GM18519 (cell line): ENCODE data around the gene TSPAN14.

Source experiments
- ATAC-seq: cut with Tn5 transposase; IDR thresholded peaks from one replicate; pipeline ENCODE4 v1.9.1; 2021; ENCODE audit warnings: mild to moderate bottlenecking, moderate library complexity; ENCODE audit not compliant: unreplicated experiment, low FRiP score

The TSPAN14 gene

DNA sequence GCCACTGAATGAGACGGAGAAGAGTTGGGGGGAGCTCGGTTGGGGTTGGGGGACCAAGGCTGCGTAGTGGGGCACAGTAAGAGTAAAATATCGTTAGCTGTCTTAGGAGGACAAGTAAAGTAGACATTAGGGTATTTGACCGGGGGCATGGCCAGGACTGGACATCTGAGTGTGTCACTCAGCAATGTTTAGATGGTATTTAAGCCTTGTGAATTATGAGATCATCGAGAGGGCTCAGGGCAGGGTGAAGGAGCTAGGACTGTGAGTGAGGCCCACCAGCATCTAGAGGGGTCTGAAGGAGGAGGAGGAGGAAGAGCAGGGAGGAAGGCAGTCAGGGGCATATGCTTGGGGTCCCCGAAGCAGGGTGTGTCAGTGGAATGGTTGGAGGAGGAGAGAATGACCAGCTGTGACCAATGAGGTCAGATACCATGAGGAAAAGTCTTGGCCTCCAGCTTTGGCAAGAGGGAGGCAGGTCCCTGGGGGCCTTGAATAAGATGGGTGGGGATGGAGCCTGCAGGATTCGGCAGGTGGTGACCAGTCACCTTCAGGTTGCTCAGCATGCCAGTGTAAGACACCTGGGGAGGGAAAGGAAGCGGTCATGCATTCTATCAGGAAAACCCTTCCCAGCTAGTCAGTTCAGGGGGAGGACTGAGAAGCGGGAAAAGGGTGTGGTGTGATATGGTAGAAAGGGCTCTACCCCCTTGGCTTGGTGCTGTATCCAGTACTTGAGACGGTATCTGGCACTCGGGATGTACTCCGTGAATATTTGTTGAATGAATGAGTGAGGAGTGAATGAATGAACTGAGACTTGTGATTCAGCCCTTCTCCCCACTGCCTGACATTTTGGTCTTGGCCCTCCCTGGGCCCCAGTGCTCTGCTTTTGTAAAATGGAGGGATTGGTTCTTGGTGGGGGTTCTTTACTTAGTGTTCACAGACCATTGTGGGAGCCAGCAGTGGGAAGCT, 48.8 kb downstream of the TSPAN14 start:
- ATAC-seq: no peak

DNA sequence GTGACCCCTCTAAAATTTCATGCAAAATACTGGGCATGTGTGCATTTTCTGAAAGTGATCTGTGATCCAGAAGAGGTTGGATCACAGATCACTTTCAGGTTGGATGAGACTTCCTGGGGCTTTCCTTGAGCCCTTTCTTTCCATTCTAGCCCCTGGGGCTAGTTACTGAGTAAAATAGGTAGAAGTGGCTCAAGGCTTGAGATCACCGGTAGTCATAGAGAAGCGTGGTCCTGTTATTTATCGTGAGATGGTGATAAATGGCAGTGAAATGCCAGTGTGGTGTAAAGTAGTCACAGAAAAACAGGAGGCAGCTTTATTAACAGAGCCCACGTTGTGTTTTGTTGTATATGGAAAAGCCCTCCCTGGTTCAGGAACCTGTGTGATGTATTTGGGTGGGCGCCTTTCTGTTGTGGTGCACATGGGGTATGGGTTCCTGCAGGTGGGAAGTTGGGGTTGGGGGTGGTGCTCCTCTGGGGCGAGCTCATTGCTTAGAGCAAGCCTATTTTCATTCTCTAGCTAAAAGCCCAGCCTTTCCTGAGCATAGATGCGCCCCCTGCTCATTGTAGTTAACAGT, 49.6 kb downstream of the TSPAN14 start:
- ATAC-seq: no peak

DNA sequence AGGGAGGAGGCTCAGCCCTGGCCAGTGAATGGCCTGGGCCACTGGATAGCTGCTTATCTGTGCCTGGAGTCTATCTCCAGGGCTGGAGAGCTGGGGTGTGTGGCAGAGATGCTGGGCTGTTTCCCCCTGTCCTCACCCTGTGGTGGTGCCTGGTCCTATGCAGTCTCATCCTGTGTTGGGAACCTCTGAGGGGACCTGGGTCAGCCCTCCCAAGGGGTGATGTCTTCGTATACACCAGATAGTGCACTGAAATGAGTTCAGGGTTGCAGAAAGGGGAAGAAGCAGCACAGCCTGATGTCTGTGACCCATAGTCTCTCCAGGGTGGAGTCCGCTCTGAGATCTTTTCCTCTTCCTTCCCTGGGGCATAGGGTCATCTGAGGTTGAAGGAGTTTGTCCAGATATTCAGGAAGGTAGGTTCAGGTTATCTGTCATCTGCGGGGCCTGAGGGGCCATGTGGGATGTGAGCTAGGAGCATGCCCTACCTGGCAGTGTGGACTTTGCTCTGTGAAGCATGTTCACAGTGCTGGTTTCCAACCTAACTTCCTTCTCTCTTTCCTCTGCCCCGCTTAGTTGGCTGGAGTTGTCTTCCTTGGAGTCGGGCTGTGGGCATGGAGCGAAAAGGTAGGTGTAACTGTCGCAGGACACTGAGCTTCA, 50.2 kb downstream of the TSPAN14 start:
- no peak for ATAC-seq

DNA sequence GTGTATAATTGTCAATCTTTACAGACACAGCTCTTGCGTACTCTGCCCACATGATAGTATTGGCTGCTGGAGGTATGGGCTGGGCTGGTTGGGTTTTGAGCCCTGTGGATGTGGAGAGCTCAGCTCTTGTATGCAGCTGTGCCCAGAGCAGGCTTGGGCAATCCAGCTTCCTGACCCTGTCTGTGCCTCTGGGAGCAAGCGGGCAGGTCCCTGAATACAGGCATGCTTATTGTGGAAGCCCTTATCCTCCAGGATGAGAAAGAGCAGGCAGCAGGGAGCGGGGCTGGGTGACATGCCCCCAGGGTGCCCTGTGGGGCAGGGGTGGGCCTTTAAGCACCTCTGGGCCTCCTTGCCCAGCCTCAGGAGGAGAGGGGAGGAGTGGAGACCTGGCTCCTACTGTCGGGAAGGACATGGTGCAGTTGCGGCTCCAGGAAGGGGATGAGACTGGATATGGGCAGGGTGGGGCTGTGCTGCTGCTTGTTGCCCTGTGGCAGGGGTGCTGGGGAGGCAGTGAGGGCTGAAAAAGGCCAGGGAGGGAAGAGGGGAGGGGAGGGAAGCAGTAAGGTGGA, 50.9 kb downstream of the TSPAN14 start:
- ATAC-seq: no peak

DNA sequence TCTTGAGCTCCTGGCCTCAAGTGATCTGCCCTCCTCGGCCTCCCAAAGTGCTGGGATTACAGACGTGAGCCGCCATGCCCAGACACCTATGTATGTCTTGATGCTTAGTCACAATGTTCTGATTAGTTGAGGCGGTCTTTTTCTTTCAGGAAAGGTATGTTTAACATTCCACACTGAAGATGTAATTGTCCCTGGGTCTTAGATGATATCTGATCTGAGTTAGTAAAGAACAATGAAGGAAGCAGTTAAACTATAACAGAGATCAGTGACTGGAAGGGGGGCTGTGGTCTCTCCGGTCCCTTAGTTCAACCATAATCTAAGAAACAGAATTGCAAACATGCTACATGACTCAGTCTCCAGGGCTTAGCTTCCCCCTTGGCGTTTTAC, 52.1 kb downstream of the TSPAN14 start:
- ATAC-seq: no peak

DNA sequence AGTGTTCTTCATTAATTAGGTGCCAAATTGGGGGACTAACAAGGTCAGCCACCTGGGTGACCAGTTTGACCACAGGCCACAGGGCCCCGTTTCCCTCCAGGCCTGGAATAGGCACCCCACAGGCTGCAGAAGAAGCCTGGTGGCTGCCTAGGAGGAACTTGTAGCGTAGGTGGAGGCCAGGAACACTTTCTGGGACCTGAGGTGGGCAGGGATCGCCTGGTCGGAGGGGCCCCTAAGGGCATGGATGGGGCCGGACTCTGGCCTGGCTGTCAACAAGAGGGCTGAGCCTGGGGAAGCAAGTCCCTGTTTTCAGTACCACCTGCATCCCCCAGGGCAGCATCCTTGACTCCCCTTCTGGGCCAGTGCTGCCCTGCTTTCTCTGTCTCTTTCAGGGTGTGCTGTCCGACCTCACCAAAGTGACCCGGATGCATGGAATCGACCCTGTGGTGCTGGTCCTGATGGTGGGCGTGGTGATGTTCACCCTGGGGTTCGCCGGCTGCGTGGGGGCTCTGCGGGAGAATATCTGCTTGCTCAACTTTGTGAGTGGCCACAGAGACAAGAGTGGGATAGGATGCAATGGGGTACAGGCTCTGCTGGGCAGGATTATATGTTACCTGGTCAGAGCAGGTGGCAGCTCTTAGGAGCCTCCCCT, 52.9 kb downstream of the TSPAN14 start:
- no peak for ATAC-seq

DNA sequence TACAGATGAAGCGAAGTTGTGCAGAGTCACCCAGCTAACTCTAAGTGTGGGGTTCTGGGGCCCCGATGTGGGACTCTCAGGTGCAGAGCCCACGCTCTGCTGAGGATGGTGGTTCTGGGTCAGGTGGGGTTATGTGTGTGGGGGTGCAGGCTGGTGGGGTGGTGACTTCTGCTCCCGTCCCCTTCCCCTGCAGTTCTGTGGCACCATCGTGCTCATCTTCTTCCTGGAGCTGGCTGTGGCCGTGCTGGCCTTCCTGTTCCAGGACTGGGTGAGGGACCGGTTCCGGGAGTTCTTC, 54.9 kb downstream of the TSPAN14 start:
- no peak for ATAC-seq

DNA sequence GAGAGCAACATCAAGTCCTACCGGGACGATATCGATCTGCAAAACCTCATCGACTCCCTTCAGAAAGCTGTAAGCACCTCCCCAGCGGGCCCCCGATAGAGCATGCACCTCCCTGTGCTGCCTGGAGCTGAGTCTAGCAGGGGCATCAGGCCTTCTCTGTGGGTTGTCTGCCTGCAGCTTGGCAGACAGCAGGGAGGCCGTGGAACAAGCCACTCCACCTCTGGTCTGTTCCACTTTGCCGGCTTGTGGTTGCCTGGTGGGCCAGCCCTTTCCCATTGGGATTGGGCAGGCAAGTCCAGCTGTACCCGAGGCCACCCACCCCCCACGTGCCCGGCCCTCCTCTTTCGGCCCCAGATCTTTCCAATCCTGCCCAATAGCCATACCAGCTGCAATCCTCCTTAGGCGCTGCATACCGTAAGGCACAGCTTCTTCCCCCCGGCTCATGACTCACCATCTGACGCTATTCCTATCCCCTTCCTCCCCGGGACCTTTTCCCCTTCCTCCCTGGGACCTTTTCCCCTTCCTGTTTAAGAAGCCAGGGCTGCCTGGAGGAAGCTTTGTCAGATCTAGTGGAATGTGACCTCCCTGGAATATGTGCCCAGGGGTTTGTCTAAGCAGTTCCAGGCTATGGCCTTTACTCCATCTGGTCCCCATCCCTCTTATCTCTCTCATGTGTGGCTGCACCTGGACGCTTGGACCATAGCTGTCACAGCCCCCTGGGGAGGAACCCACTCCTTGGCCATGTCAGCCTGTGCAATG, 55.5 kb downstream of the TSPAN14 start:
- ATAC-seq: no peak

DNA sequence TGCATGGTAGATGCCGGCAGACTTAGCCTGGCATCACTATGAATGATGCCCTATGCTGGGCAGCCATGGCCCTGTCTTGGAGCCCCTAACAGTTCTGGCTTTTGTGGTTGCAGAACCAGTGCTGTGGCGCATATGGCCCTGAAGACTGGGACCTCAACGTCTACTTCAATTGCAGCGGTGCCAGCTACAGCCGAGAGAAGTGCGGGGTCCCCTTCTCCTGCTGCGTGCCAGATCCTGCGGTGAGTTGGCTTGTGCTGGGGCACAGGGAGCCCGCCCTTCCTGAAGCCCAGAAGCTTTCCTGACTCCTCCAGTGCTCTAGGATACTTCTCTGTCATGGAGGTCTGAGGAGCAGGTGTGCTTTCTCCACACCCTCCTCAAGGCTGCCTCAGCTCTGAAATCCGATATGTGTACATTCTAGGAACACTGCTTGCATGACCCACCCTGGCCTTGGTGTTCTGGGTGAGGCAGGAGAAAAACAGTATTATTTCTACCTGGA, 58.0 kb downstream of the TSPAN14 start:
- no peak for ATAC-seq

DNA sequence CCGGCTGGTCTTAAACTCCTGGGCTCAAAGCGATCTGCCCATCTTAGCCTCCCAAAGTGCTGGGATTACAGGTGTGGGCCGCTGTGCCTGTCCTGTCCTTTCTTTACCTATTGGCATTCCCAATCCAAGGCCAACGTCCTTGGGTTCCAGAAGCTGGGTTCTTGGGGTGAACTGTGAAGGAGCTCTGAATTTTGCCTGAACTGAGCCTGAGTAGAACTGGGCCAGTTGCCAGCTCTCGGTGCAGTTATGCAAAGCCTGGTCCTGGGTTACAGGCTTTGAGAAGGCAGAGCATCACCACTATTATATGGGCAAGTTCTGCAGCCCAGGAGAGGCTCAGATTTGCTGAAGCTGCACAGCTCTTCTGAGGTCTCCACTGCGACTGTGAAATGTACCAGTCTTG, 59.0 kb downstream of the TSPAN14 start:
- ATAC-seq: no peak

DNA sequence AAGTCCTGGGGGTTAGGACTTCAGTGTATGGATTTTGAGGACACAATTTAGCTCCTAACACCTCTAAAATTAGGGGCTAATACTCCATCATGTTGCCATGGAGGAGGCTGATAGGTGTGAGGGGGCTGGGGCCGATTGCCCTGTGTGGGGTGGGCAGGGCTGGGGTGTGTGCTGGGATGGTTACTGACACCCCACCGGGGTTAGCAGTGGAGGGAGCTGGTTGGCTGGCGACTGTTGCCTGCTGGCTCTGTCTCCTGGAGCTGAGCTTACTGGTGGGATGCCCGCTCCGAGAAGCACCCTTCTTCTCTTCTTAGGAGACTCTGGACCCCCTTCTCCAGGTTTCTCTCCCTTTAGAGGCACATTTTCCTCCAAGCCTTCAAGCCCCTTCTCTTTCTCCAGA, 61.4 kb downstream of the TSPAN14 start:
- no peak for ATAC-seq

DNA sequence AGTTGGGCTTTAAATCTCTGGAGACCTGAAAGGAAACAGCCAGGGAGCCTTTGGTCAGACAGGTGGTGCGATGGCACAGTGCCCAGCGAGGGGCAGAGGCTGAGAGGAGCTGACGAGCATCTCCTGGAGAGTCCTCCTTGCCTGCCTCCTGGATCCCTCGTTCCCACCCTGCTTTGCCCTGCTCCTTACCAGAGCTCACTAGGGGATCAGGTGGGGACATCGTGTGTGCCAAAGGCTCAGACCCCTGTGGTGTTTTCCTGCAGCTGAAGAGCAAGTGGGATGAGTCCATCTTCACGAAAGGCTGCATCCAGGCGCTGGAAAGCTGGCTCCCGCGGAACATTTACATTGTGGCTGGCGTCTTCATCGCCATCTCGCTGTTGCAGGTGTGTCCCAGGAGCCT, 61.8 kb downstream of the TSPAN14 start:
- ATAC-seq: no peak

DNA sequence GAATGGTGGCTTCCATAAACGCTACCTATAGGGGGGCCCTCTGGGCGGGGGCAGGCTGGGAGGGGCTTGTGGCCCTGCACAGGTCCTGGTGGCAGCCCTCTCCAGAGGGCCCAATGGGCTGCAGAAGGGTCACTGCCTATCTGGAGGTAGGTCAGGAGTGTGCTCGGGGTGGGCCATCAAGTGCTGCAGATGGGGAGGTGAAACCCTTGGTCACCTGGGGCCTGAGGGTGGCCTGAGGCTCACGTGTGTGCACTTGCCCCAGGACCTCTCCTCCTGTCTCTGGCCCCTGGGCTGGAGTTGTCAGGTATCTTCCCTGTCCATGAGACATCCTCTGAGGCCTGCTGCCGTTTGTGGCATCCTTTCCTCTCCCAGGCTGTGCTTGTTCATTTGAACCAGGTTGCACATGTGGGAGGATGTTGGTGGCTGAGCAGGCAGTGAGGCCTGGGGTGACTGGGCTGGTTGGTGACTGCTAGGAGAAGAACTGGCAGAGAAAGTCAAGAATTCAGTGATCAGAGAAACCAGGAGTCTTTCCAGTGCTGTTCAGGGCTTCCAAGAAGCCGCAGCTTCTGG, 62.5 kb downstream of the TSPAN14 start:
- ATAC-seq: no peak

DNA sequence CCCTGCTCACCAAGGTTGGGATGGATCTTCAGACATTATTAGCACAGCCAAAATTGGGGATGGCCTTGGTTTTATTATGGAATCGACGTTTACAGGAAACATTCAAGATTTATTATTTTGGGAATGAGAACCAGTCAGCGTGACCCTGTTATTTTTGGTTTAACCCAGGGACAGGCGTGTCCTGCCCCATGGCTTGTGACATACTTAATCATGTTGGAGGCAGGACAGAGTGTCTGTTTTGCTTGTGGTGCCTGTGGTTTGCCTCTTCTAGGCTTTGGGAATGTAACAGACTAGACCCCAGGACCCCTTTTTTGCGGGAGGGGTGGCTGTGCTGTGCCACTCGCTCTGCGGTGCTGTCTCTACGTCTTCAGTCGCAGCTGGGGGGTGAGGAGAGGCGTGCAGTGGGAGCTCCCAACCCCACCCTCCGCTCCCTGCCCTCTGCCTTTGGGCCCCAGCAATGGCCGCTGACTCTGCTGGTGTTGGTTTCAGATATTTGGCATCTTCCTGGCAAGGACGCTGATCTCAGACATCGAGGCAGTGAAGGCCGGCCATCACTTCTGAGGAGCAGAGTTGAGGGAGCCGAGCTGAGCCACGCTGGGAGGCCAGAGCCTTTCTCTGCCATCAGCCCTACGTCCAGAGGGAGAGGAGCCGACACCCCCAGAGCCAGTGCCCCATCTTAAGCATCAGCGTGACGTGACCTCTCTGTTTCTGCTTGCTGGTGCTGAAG, 63.5 kb downstream of the TSPAN14 start:
- no peak for ATAC-seq

DNA sequence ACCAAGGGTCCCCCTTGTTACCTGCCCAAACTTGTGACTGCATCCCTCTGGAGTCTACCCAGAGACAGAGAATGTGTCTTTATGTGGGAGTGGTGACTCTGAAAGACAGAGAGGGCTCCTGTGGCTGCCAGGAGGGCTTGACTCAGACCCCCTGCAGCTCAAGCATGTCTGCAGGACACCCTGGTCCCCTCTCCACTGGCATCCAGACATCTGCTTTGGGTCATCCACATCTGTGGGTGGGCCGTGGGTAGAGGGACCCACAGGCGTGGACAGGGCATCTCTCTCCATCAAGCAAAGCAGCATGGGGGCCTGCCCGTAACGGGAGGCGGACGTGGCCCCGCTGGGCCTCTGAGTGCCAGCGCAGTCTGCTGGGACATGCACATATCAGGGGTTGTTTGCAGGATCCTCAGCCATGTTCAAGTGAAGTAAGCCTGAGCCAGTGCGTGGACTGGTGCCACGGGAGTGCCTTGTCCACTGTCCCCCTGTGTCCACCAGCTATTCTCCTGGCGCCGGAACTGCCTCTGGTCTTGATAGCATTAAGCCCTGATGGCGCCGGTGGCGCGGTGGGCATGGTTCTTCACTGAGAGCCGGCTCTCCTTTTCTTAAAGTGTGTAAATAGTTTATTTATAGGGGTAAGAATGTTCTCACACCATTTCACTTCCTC, 64.2 kb downstream of the TSPAN14 start:
- peak; percentile 61 for ATAC-seq

DNA sequence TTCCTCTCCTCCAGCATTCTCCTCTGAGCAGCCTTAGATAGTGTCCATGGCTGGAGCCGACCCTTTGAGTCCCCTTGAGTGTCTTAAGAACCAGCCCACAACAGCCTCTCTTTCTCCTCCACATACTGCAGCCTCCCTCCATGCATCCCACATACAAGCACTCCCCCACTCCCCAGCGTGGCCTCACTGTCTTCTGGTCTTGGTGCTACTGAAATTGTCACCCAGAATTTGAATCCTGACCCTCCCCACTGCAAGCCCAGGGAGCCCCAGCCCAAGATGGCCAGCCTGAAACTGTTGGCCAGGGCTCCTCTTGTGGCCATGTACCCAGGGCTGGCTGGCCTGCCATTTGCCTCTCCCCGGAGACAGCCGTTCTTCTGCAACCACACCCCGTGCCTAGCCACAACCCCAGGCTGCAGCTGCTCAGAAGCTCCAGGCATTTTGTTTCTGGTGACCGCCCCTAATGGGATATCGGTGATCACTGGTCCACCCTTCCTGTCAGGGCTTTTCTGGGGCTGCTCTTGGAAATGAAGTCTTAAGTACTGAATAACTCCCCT, 64.8 kb downstream of the TSPAN14 start:
- ATAC-seq: no peak

DNA sequence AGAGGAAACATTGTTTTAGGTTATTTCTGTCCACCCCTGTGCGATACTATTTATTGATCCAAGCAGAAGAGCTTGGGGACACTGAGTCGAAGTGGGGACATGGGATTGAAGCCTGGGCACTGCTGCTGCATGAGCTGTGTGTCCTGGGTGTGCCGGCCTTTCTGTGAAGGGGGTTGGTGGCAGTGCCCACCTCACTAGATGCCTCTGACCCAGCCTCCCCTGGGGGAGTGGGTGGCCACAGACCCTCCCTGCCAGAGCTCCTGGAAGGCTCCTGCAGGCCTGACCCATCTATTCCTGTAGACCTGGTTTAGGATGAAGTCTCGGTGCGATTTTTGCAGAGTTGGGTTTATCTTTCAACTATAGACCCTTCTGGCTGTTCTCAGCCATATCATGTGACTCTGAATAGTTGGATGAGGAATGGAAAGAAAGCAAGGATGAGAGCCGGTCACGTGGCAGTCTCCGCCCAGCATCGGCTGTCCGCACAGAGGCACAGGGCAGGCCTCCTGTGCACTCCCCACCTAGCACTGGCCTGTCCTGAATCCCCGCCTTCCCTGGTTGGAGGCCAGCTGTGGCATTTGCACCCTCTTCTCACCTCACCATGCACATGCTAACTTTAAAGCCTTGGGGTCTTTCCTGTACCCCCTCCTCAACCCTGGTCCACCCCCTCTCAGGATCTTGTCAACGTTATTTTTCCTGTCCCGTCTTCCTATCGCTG, 66.0 kb downstream of the TSPAN14 start:
- ATAC-seq: no peak
